K562 (cell line): ENCODE data around the gene SPAG17. TPM values are rescaled to one million over a fixed set of nuclear protein-coding genes. Genes with fewer than 3 reads are reported as not detected.

Experiments
- ARID3A ChIP-seq: IDR thresholded peaks from 2 replicates; pipeline ENCODE4 v1.6.1; 2012; ENCODE audit warnings: low read depth, low read length, improper control_type of control experiment, borderline replicate concordance
- BCLAF1 ChIP-seq, 2 experiments: fragments of 450-650 bp in 1 of 2; IDR thresholded peaks; 2 replicates each; pipeline ENCODE4 v1.6.1; 2011 to 2017; ENCODE audit warnings: low read depth in 2 of 2, antibody characterized with exemption in 1 of 2, borderline replicate concordance in 1 of 2, low read length in 1 of 2, mild to moderate bottlenecking in 1 of 2, mixed read lengths in 1 of 2; ENCODE audit not compliant: control insufficient read depth in 1 of 2
- EP300 ChIP-seq: IDR thresholded peaks from 2 replicates; pipeline ENCODE4 v1.6.1; 2012; ENCODE audit warnings: low read length, improper control_type of control experiment
- FOXO4 ChIP-seq: fragments of 450-650 bp; formaldehyde crosslinking; IDR thresholded peaks from 2 replicates; pipeline ENCODE4 v1.4.0; 2020; ENCODE audit warnings: mild to moderate bottlenecking, moderate library complexity
- KLF1 ChIP-seq: fragments of 450-650 bp; IDR thresholded peaks from 2 replicates; pipeline ENCODE4 v1.6.1; 2016; ENCODE audit warnings: missing genetic modification characterization, missing compliant biosample characterization
- MIER1 ChIP-seq: fragments of 450-650 bp; IDR thresholded peaks from 2 replicates; pipeline ENCODE4 v1.6.1; 2016; ENCODE audit warnings: antibody characterized with exemption, mild to moderate bottlenecking, low read depth
- MXI1 ChIP-seq: IDR thresholded peaks from 2 replicates; pipeline ENCODE4 v1.6.1; 2011; ENCODE audit warnings: low read depth, mild to moderate bottlenecking, improper control_type of control experiment, low read length
- NR2C1 ChIP-seq, 2 experiments: fragments of 450-650 bp; IDR thresholded peaks; 2 replicates each; pipeline ENCODE4 v1.6.1; 2017; ENCODE audit warnings: mild to moderate bottlenecking in 2 of 2, antibody characterized with exemption in 1 of 2, inconsistent platforms in 1 of 2, missing compliant biosample characterization in 1 of 2, missing genetic modification characterization in 1 of 2
- TAL1 ChIP-seq: fragments of 450-650 bp; IDR thresholded peaks from 2 replicates; pipeline ENCODE4 v1.6.1; 2016; ENCODE audit warnings: mild to moderate bottlenecking
- THRA ChIP-seq: fragments of 450-650 bp; IDR thresholded peaks from 2 replicates; pipeline ENCODE4 v1.6.1; 2017; ENCODE audit warnings: mild to moderate bottlenecking, moderate library complexity
- polyA plus RNA-seq, 8 experiments: library from polyadenylated mRNA; depleted of rRNA in 4 of 8; stranded (reverse) in 5 of 8; unstranded in 3 of 8; fragments of >200 nt; fragmentation: Nextera tagmentation in 2 of 8; fragmentation: Illumina TruSeq in 1 of 8; extraction: Ambion mirVana in 2 of 8; extraction: Trizol in 1 of 8; gene quantifications; 2 replicates each; pipeline versions ENCODE4 v1.2.1 to v1.2.3, GENCODE V29; 2011 to 2014; ENCODE audit warnings: inconsistent platforms in 1 of 8, missing spikeins in 1 of 8
- total RNA-seq, 7 experiments: library from RNA; depleted of rRNA in 6 of 7; stranded (reverse); fragments of >200 nt in 6 of 7; fragmentation: Illumina TruSeq in 2 of 7; extraction: Trizol in 2 of 7; gene quantifications; 2 replicates each; pipeline versions ENCODE4 v1.2.1 to v1.2.3, GENCODE V29; 2011 to 2021; ENCODE audit warnings: low replicate concordance in 1 of 7

The SPAG17 gene
- total and polyA plus RNA-seq, 9 of the 15 experiments (the other 6 are each of a cell fraction or from before 2014, with no cell fraction given) = 0.07 to 2.1 (median 1.5) TPM

GRCh38 chr1:118185084-118185832 is at the start of gene SPAG17 (continued):
- TF ChIP-seq BCLAF1 (IDR thresholded peaks at IDR 0.05; ENCODE audit: borderline replicate concordance in 1 of 2, control insufficient read depth in 1 of 2, low read depth in 2 of 2, low read length in 1 of 2) (no peak), TAL1 (peak; percentile 72; the same call in 1 of the 2 replicates), MIER1 (no peak), EP300 (peak; percentile 84), ARID3A (0 out of 2 replicates have a peak, but pooled peaks have one; percentile 74), FOXO4 (CRISPR knock-in tag) (no peak), NR2C1 (IDR thresholded peaks at IDR 0.05) (peak; percentile 88), NR2C1 (tag; IDR thresholded peaks at IDR 0.05) (peak; percentile 88), KLF1 (tag) (no peak), MXI1 (peak; percentile 92), THRA (no peak)
- TF ChIP-seq, all 486 proteins: peak for 83
